K562 (cell line): Measurements from ENCODE around the gene RCE1. TPM values are rescaled to one million over a fixed set of nuclear protein-coding genes. Genes with fewer than 3 reads are reported as not detected.

Experiments used
- BCL6 ChIP-seq: fragments of 250-450 bp; sonication (Bioruptor Pico); IDR thresholded peaks from 2 replicates; pipeline ENCODE4 v1.4.0; 2020
- CEBPG ChIP-seq, 3 experiments: fragments of 200-800 bp in 1 of 3; sonication (Bioruptor generic) in 1 of 3; sonication (generic) in 1 of 3; formaldehyde crosslinking in 1 of 3; IDR thresholded peaks in 2 of 3; conservative IDR thresholded peaks in 1 of 3; 2 replicates each; pipeline versions ENCODE4 v1.6.1 to v1.8.0; 2016 to 2022; ENCODE audit warnings: missing compliant biosample characterization in 2 of 3, missing genetic modification characterization in 2 of 3, mild to moderate bottlenecking in 1 of 3, missing genetic modification reagents in 1 of 3
- FIP1L1 ChIP-seq: fragments of 200-400 bp; formaldehyde crosslinking; IDR thresholded peaks from 2 replicates; pipeline ENCODE4 v1.6.1; 2018; ENCODE audit warnings: mild to moderate bottlenecking, low read depth, low read length; ENCODE audit not compliant: poor library complexity, severe bottlenecking
- FOS ChIP-seq: IDR thresholded peaks from 3 replicates; pipeline ENCODE4 v1.6.1; 2011; ENCODE audit not compliant: insufficient read length; ENCODE audit errors: extremely low read depth
- FOSL1 ChIP-seq: fragments of 200-800 bp; sonication (Bioruptor generic); conservative IDR thresholded peaks from 2 replicates; pipeline ENCODE4 v1.6.1; 2016; ENCODE audit warnings: missing genetic modification characterization, missing compliant biosample characterization
- FOXA1 ChIP-seq: fragments of 450-650 bp; IDR thresholded peaks from 2 replicates; pipeline ENCODE4 v1.6.1; 2016; ENCODE audit warnings: mild to moderate bottlenecking, borderline replicate concordance
- KDM2B ChIP-seq: fragments of 250-450 bp; sonication (Bioruptor Pico); IDR thresholded peaks from 2 replicates; pipeline ENCODE4 v1.8.0; 2021; ENCODE audit warnings: mild to moderate bottlenecking, moderate library complexity
- LCOR ChIP-seq: sonication (generic); formaldehyde crosslinking; IDR thresholded peaks from 2 replicates; pipeline ENCODE4 v1.8.0; 2022; ENCODE audit warnings: mild to moderate bottlenecking, missing genetic modification reagents
- MTA2 ChIP-seq: fragments of 450-650 bp; IDR thresholded peaks from 2 replicates; pipeline ENCODE4 v1.6.1; 2016; ENCODE audit warnings: low read depth
- NRF1 ChIP-seq, 2 experiments: fragments of 450-650 bp; IDR thresholded peaks in 1 of 2; conservative IDR thresholded peaks in 1 of 2; 2 replicates each; pipeline ENCODE4 v1.6.1; 2014; ENCODE audit warnings: mild to moderate bottlenecking in 2 of 2
- OTX1 ChIP-seq: fragments of 450-650 bp; formaldehyde crosslinking; IDR thresholded peaks from 2 replicates; pipeline ENCODE4 v1.4.0; 2022; ENCODE audit warnings: mild to moderate bottlenecking
- PCBP1 ChIP-seq: fragments of 200-400 bp; formaldehyde crosslinking; IDR thresholded peaks from 2 replicates; pipeline ENCODE4 v1.6.1; 2018; ENCODE audit warnings: mild to moderate bottlenecking, low read depth, low read length; ENCODE audit not compliant: poor library complexity, severe bottlenecking
- POLR2B ChIP-seq: fragments of 450-650 bp; IDR thresholded peaks from 2 replicates; pipeline ENCODE4 v1.6.1; 2018; ENCODE audit warnings: low read depth; ENCODE audit not compliant: partially characterized antibody
- RBFOX2 ChIP-seq: fragments of 200-400 bp; formaldehyde crosslinking; IDR thresholded peaks from 2 replicates; pipeline ENCODE4 v1.6.1; 2017; ENCODE audit warnings: low read depth, mild to moderate bottlenecking, low read length, moderate library complexity
- SMAD1 ChIP-seq: fragments of 150-350 bp; IDR thresholded peaks from 2 replicates; pipeline ENCODE4 v1.6.1; 2014; ENCODE audit warnings: low read length, low read depth; ENCODE audit not compliant: partially characterized antibody
- SREBF2 ChIP-seq: sonication (generic); formaldehyde crosslinking; IDR thresholded peaks from 2 replicates; pipeline ENCODE4 v1.4.0; 2020; ENCODE audit warnings: mild to moderate bottlenecking, missing genetic modification reagents
- TRIM24 ChIP-seq, 2 experiments: fragments of 450-650 bp; IDR thresholded peaks; 2 replicates each; pipeline ENCODE4 v1.6.1; 2016
- XRCC4 ChIP-seq: IDR thresholded peaks from one replicate; pipeline ENCODE4 v1.6.1; 2011; ENCODE audit not compliant: insufficient read depth, insufficient read length; ENCODE audit errors: extremely low read depth
- ZNF347 ChIP-seq: fragments of 450-650 bp; formaldehyde crosslinking; IDR thresholded peaks from 2 replicates; pipeline ENCODE4 v1.4.0; 2020; ENCODE audit warnings: low read depth, mild to moderate bottlenecking, moderate library complexity
- ZNF589 ChIP-seq: fragments of 200-800 bp; sonication (Bioruptor generic); IDR thresholded peaks from 2 replicates; pipeline ENCODE4 v1.6.1; 2016; ENCODE audit warnings: low read depth, missing genetic modification characterization, missing compliant biosample characterization
- polyA plus RNA-seq, 8 experiments: library from polyadenylated mRNA; depleted of rRNA in 4 of 8; stranded (reverse) in 5 of 8; unstranded in 3 of 8; fragments of >200 nt; fragmentation: Nextera tagmentation in 2 of 8; fragmentation: Illumina TruSeq in 1 of 8; extraction: Ambion mirVana in 2 of 8; extraction: Trizol in 1 of 8; gene quantifications; 2 replicates each; pipeline versions ENCODE4 v1.2.1 to v1.2.3, GENCODE V29; 2011 to 2014; ENCODE audit warnings: inconsistent platforms in 1 of 8, missing spikeins in 1 of 8
- total RNA-seq, 7 experiments: library from RNA; depleted of rRNA in 6 of 7; stranded (reverse); fragments of >200 nt in 6 of 7; fragmentation: Illumina TruSeq in 2 of 7; extraction: Trizol in 2 of 7; gene quantifications; 2 replicates each; pipeline versions ENCODE4 v1.2.1 to v1.2.3, GENCODE V29; 2011 to 2021; ENCODE audit warnings: low replicate concordance in 1 of 7
- TF ChIP-seq, protein P1 (sequence below): sonication (generic); formaldehyde crosslinking; IDR thresholded peaks from 2 replicates; pipeline ENCODE4 v1.8.0; 2023; ENCODE audit warnings: missing genetic modification reagents, mild to moderate bottlenecking, borderline replicate concordance
- TF ChIP-seq, protein P2 (sequence below): sonication (generic); formaldehyde crosslinking; IDR thresholded peaks from 2 replicates; pipeline ENCODE4 v1.9.0; 2022; ENCODE audit warnings: mild to moderate bottlenecking, missing genetic modification reagents

The RCE1 gene
- total and polyA plus RNA-seq, 9 of the 15 experiments (the other 6 are each of a cell fraction or from before 2014, with no cell fraction given): 0.75 to 41.5 (median 15.1) TPM

DNA sequence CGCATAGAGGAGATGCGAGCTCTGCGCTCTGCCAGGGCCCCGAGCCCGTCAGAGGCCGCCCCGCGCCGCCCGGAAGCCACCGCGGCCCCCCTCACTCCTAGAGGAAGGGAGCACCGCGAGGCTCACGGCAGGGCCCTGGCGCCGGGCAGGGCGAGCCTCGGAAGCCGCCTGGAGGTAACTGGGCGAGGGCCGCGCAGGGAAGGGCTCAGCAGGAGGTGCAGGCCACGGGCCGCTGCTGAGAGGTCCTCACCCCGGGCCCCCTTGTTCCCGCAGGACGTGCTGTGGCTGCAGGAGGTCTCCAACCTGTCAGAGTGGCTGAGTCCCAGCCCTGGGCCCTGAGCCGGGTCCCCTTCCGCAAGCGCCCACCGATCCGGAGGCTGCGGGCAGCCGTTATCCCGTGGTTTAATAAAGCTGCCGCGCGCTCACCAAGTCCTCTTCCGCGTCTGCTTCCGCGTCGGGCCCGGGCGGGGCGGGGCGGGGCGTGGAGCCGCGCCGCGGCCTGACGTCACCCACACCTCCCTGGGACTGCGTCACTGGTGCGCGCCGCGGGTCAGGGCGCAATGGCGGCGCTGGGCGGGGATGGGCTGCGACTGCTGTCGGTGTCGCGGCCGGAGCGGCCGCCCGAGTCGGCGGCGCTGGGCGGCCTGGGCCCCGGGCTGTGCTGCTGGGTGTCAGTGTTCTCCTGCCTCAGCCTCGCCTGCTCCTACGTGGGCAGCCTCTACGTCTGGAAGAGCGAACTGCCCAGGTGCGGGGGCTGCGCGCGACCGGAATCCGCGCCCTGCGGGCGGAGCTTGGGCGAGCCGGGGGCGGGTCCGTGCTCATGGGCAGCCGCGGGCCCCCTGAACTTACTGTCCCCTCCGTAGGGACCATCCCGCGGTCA, at the start of gene RCE1 (continued):
- 0 out of 2 replicates have a peak, but pooled peaks have one; percentile 21 for TF ChIP-seq CEBPG (CRISPR knock-in tag; IDR thresholded peaks at IDR 0.05)
- no peak for TF ChIP-seq CEBPG (tag; conservative IDR thresholded peaks at IDR 0.05 in 1 of 2, IDR thresholded peaks at IDR 0.05 in 1 of 2)
- TF ChIP-seq FOS: no peak
- peak; percentile 84 for TF ChIP-seq FIP1L1
- TF ChIP-seq FOXA1: no peak
- TF ChIP-seq RBFOX2: peak; percentile 96
- TF ChIP-seq, protein P1, sequence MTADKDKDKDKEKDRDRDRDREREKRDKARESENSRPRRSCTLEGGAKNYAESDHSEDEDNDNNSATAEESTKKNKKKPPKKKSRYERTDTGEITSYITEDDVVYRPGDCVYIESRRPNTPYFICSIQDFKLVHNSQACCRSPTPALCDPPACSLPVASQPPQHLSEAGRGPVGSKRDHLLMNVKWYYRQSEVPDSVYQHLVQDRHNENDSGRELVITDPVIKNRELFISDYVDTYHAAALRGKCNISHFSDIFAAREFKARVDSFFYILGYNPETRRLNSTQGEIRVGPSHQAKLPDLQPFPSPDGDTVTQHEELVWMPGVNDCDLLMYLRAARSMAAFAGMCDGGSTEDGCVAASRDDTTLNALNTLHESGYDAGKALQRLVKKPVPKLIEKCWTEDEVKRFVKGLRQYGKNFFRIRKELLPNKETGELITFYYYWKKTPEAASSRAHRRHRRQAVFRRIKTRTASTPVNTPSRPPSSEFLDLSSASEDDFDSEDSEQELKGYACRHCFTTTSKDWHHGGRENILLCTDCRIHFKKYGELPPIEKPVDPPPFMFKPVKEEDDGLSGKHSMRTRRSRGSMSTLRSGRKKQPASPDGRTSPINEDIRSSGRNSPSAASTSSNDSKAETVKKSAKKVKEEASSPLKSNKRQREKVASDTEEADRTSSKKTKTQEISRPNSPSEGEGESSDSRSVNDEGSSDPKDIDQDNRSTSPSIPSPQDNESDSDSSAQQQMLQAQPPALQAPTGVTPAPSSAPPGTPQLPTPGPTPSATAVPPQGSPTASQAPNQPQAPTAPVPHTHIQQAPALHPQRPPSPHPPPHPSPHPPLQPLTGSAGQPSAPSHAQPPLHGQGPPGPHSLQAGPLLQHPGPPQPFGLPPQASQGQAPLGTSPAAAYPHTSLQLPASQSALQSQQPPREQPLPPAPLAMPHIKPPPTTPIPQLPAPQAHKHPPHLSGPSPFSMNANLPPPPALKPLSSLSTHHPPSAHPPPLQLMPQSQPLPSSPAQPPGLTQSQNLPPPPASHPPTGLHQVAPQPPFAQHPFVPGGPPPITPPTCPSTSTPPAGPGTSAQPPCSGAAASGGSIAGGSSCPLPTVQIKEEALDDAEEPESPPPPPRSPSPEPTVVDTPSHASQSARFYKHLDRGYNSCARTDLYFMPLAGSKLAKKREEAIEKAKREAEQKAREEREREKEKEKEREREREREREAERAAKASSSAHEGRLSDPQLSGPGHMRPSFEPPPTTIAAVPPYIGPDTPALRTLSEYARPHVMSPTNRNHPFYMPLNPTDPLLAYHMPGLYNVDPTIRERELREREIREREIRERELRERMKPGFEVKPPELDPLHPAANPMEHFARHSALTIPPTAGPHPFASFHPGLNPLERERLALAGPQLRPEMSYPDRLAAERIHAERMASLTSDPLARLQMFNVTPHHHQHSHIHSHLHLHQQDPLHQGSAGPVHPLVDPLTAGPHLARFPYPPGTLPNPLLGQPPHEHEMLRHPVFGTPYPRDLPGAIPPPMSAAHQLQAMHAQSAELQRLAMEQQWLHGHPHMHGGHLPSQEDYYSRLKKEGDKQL (CRISPR knock-in tag): no peak
- peak; percentile 35; the same call in 1 of the 2 replicates for TF ChIP-seq FOSL1 (tag)
- no peak for TF ChIP-seq PCBP1
- TF ChIP-seq ZNF347 (CRISPR knock-in tag): no peak
- TF ChIP-seq OTX1: peak; percentile 51; the same call in 1 of the 2 replicates
- no peak for TF ChIP-seq SREBF2 (CRISPR knock-in tag)
- peak; percentile 33 for TF ChIP-seq SMAD1
- no peak for TF ChIP-seq TRIM24 (IDR thresholded peaks at IDR 0.05)
- TF ChIP-seq NRF1 (conservative IDR thresholded peaks at IDR 0.05 in 1 of 2, IDR thresholded peaks at IDR 0.05 in 1 of 2): peak; percentile 59 to 72
- no peak for TF ChIP-seq BCL6 (CRISPR knock-in tag)
- TF ChIP-seq, protein P2, sequence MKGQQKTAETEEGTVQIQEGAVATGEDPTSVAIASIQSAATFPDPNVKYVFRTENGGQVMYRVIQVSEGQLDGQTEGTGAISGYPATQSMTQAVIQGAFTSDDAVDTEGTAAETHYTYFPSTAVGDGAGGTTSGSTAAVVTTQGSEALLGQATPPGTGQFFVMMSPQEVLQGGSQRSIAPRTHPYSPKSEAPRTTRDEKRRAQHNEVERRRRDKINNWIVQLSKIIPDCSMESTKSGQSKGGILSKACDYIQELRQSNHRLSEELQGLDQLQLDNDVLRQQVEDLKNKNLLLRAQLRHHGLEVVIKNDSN (CRISPR knock-in tag): no peak; the same call in 1 of the 2 replicates
- TF ChIP-seq XRCC4: no peak
- TF ChIP-seq LCOR: peak; percentile 35; the same call in 1 of the 2 replicates
- TF ChIP-seq ZNF589 (CRISPR knock-in tag): no peak
- peak; percentile 74 for TF ChIP-seq POLR2B
- no peak for TF ChIP-seq MTA2
- no peak for TF ChIP-seq KDM2B
